NB4 (cell line): Measurements from ENCODE around the gene PRPF40A.

Experiments used
- CTCF ChIP-seq: IDR thresholded peaks from one replicate; pipeline ENCODE4 v1.5.1; 2012; ENCODE audit warnings: low read depth, low read length
- MYC ChIP-seq: IDR thresholded peaks from 2 replicates; pipeline ENCODE4 v1.6.1; 2011; ENCODE audit warnings: low read depth, low read length
- POLR2A ChIP-seq: IDR thresholded peaks from 2 replicates; pipeline ENCODE4 v1.6.1; 2011; ENCODE audit warnings: mild to moderate bottlenecking; ENCODE audit not compliant: insufficient read length; ENCODE audit errors: extremely low read depth

GRCh38 chr2:152651834-152652233 is 65.4 kb downstream of the PRPF40A start:
- TF ChIP-seq POLR2A, result no peak
- TF ChIP-seq CTCF, result no peak
- no peak for TF ChIP-seq MYC
